HepG2 (cell line): ENCODE measurements around the gene TMEM98. TPM values are rescaled to one million over a fixed set of nuclear protein-coding genes. Genes with fewer than 3 reads are reported as not detected.

ENCODE experiments used
- ATAC-seq: fragments of 200-7000 bp; cut with Tn5 transposase; 3 replicates; pipeline ENCODE4 v1.9.1; 2020; ENCODE audit warnings: mild to moderate bottlenecking, moderate library complexity
- BruUV-seq: library from RNA; stranded (reverse); fragments of 400-500 nt; replicated peaks from 2 replicates; lab custom pipeline; 2021; lab: Mats Ljungman, UMichigan
- CTCF ChIA-PET: fragments of 300-600 bp; formaldehyde crosslinking; extraction: SDS; loops from one replicate; lab custom pipeline; 2021; ENCODE audit warnings: low total read pairs, inconsistent platforms, low intra/inter-chr PET ratio; lab: Yijun Ruan, JAX
- POLR2A ChIA-PET: fragments of 350-600 bp; sonication (Branson Sonifier 250); formaldehyde crosslinking; loops from one replicate; lab custom pipeline; 2020; ENCODE audit warnings: antibody characterized with exemption, inconsistent platforms; lab: Yijun Ruan, JAX
- DNase-seq: peaks from one replicate; pipeline ENCODE4 v3.0.0-alpha.2; 2015; ENCODE audit warnings: low spot score
- FAIRE-seq: peaks from 3 replicates; lab custom pipeline; 2011; peaks lifted over from hg19 to GRCh38; lab: Jason Lieb, UNC
- H2AFZ ChIP-seq: one replicate; pipeline ENCODE4 v1.6.1; 2011; ENCODE audit warnings: low read length, inconsistent platforms
- H3K27ac ChIP-seq: fragments of 300-600 bp; 3 replicates; pipeline ENCODE4 v1.8.0; 2011; ENCODE audit warnings: mixed run types, mild to moderate bottlenecking, mixed read lengths, low read length, inconsistent platforms; ENCODE audit not compliant: insufficient read depth; ENCODE audit errors: extremely low read length
- H3K27me3 ChIP-seq, 2 experiments: fragments of 200-600 bp in 1 of 2; 2 replicates in 1 of 2; 3 replicates in 1 of 2; pipeline versions ENCODE4 v1.6.0 to v1.8.0; 2011; ENCODE audit warnings: low read length in 2 of 2, mild to moderate bottlenecking in 2 of 2, moderate library complexity in 2 of 2, inconsistent platforms in 1 of 2; ENCODE audit not compliant: insufficient read depth in 2 of 2, control insufficient read depth in 1 of 2
- H3K36me3 ChIP-seq, 2 experiments: fragments of 200-600 bp in 1 of 2; replicated peaks in 1 of 2; 2 replicates in 1 of 2; 3 replicates in 1 of 2; pipeline versions ENCODE4 v1.5.1 to v1.8.0; 2011; ENCODE audit warnings: low read length in 2 of 2, inconsistent platforms in 1 of 2; ENCODE audit not compliant: insufficient read depth in 2 of 2, control insufficient read depth in 1 of 2
- H3K4me1 ChIP-seq: 2 replicates; pipeline ENCODE4 v1.5.1; 2012; ENCODE audit warnings: low read length, inconsistent platforms; ENCODE audit not compliant: insufficient read depth
- H3K4me2 ChIP-seq: 2 replicates; pipeline ENCODE4 v1.6.0; 2011; ENCODE audit warnings: low read depth, low read length, inconsistent platforms
- H3K4me3 ChIP-seq, 3 experiments: fragments of 200-600 bp in 1 of 3; sonication (generic), shearing (Covaris generic) in 1 of 3; replicated peaks in 1 of 3; 2 replicates each; pipeline ENCODE4 v1.5.1; 2011 to 2016; ENCODE audit warnings: low read length in 3 of 3, inconsistent platforms in 2 of 3, low read depth in 2 of 3, mild to moderate bottlenecking in 2 of 3, control low read depth in 1 of 3, mixed read lengths in 1 of 3; ENCODE audit not compliant: insufficient read depth in 1 of 3
- H3K79me2 ChIP-seq: one replicate; pipeline ENCODE4 v1.6.1; 2011; ENCODE audit warnings: low read length, inconsistent platforms; ENCODE audit not compliant: insufficient read depth
- H3K9ac ChIP-seq: 2 replicates; pipeline ENCODE4 v1.6.0; 2011; ENCODE audit warnings: mild to moderate bottlenecking, low read depth, low read length, inconsistent platforms; ENCODE audit not compliant: insufficient read depth
- H3K9me3 ChIP-seq: 2 replicates; pipeline ENCODE4 v1.5.1; 2012; ENCODE audit warnings: mild to moderate bottlenecking, low read length
- H4K20me1 ChIP-seq: 2 replicates; pipeline ENCODE4 v1.6.0; 2011; ENCODE audit warnings: inconsistent platforms, mild to moderate bottlenecking, low read length, moderate library complexity; ENCODE audit not compliant: insufficient read depth
- ASH2L ChIP-seq: fragments of 300-600, 200-600 bp; sonication (generic); IDR thresholded peaks from 2 replicates; pipeline ENCODE4 v1.7.0; 2017; ENCODE audit warnings: low read depth, mild to moderate bottlenecking, moderate library complexity, mixed read lengths, low read length; ENCODE audit not compliant: insufficient read length
- DNMT3B ChIP-seq: conservative IDR thresholded peaks from 2 replicates; pipeline ENCODE4 v1.6.1; 2016; ENCODE audit warnings: missing biosample characterization, control low read depth
- ETV5 ChIP-seq: IDR thresholded peaks from 2 replicates; pipeline ENCODE4 v1.6.1; 2018; ENCODE audit warnings: missing biosample characterization, missing genetic modification reagents, inconsistent platforms, borderline replicate concordance
- GLI4 ChIP-seq: sonication (generic); formaldehyde crosslinking; IDR thresholded peaks from 2 replicates; pipeline ENCODE4 v1.5.1; 2020; ENCODE audit warnings: missing genetic modification reagents, mild to moderate bottlenecking, moderate library complexity, borderline replicate concordance
- HIVEP1 ChIP-seq: sonication (generic); formaldehyde crosslinking; IDR thresholded peaks from 2 replicates; pipeline ENCODE4 v1.4.0; 2020; ENCODE audit warnings: mild to moderate bottlenecking, missing genetic modification reagents
- HMG20A ChIP-seq: IDR thresholded peaks from 2 replicates; pipeline ENCODE4 v1.6.1; 2016; ENCODE audit warnings: borderline replicate concordance
- HNF4A ChIP-seq: sonication (generic); formaldehyde crosslinking; IDR thresholded peaks from 2 replicates; pipeline ENCODE4 v1.4.0; 2020; ENCODE audit warnings: missing genetic modification reagents
- IRF9 ChIP-seq: sonication (generic); formaldehyde crosslinking; IDR thresholded peaks from 2 replicates; pipeline ENCODE4 v1.8.0; 2022; ENCODE audit warnings: missing genetic modification reagents, mild to moderate bottlenecking, borderline replicate concordance
- KLF15 ChIP-seq: sonication (generic); formaldehyde crosslinking; IDR thresholded peaks from 2 replicates; pipeline ENCODE4 v1.8.1; 2023; ENCODE audit warnings: borderline replicate concordance, mild to moderate bottlenecking, inconsistent platforms, missing genetic modification reagents, mixed read lengths
- SATB2 ChIP-seq: sonication (generic); formaldehyde crosslinking; IDR thresholded peaks from 2 replicates; pipeline ENCODE4 v1.5.0; 2020; ENCODE audit warnings: missing genetic modification reagents
- SOX6 ChIP-seq, 2 experiments: fragments of 450-650 bp in 1 of 2; sonication (generic) in 1 of 2; formaldehyde crosslinking in 1 of 2; IDR thresholded peaks; 2 replicates each; pipeline versions ENCODE4 v1.4.0 to v1.6.1; 2017 to 2020; ENCODE audit warnings: antibody characterized with exemption in 1 of 2, mild to moderate bottlenecking in 1 of 2, missing genetic modification reagents in 1 of 2
- ZBTB14 ChIP-seq: sonication (generic); formaldehyde crosslinking; IDR thresholded peaks from 2 replicates; pipeline ENCODE4 v1.4.0; 2020; ENCODE audit warnings: missing genetic modification reagents
- ZNF124 ChIP-seq: sonication (generic); formaldehyde crosslinking; IDR thresholded peaks from 2 replicates; pipeline ENCODE4 v1.4.0; 2020; ENCODE audit warnings: missing genetic modification reagents
- ZNF343 ChIP-seq: sonication (generic); formaldehyde crosslinking; IDR thresholded peaks from 2 replicates; pipeline ENCODE4 v1.4.0; 2020; ENCODE audit warnings: mild to moderate bottlenecking, missing genetic modification reagents
- ZNF367 ChIP-seq: sonication (generic); formaldehyde crosslinking; IDR thresholded peaks from 2 replicates; pipeline ENCODE4 v1.4.0; 2020; ENCODE audit warnings: missing genetic modification reagents, borderline replicate concordance
- ZNF576 ChIP-seq: sonication (generic); formaldehyde crosslinking; IDR thresholded peaks from 2 replicates; pipeline ENCODE4 v1.4.0; 2020; ENCODE audit warnings: mild to moderate bottlenecking, missing genetic modification reagents
- ZNF713 ChIP-seq: sonication (generic); formaldehyde crosslinking; IDR thresholded peaks from 2 replicates; pipeline ENCODE4 v1.4.0; 2020; ENCODE audit warnings: mild to moderate bottlenecking, missing genetic modification reagents
- ZSCAN25 ChIP-seq: sonication (generic); formaldehyde crosslinking; IDR thresholded peaks from 2 replicates; pipeline ENCODE4 v1.8.0; 2022; ENCODE audit warnings: mild to moderate bottlenecking, missing genetic modification reagents
- WGBS: methylation state at CpG from one replicate; pipeline ENCODE4 v1.1.6; 2017; ENCODE audit warnings: low lambda C conversion rate; 5-methylcytosine and 5-hydroxymethylcytosine counted together
- in situ Hi-C: cut with HindIII; loops from 2 replicates; pipeline ENCODE4 v1.10.0; 2017; ENCODE audit warnings: low pct_unique_long_range_greater_than_20kb; ENCODE audit not compliant: extremely low pct_ligation_motif_present
- intact Hi-C: fragments of 100-400 bp; cut with micrococcal nuclease; formaldehyde crosslinking; loops from one replicate; pipeline ENCODE4 v1.10.0; 2022; ENCODE audit not compliant: unreplicated experiment
- polyA plus RNA-seq, 8 experiments: library from polyadenylated mRNA; depleted of rRNA in 3 of 8; stranded (reverse) in 7 of 8; unstranded in 1 of 8; fragments of >200 nt; fragmentation: Illumina TruSeq in 4 of 8; extraction: Trizol in 4 of 8; gene quantifications; 2 replicates each; pipeline versions ENCODE4 v1.2.1 to v1.2.3, GENCODE V29; 2011 to 2016; ENCODE audit warnings: low read depth in 4 of 8, missing spikeins in 1 of 8, mixed read lengths in 1 of 8; ENCODE audit not compliant: insufficient read depth in 1 of 8
- total RNA-seq, 5 experiments: library from RNA; depleted of rRNA; stranded (reverse); fragments of >200 nt; fragmentation: Illumina TruSeq; extraction: Trizol; gene quantifications; 2 replicates each; pipeline ENCODE4 v1.2.3, GENCODE V29; 2016; ENCODE audit warnings: low read depth in 1 of 5

The TMEM98 gene
- total and polyA plus RNA-seq, 2 of the 13 experiments (the other 11 are each of a cell fraction or from before 2014, with no cell fraction given), result 103 to 175 TPM

- WGBS, result 49% methylated on average over 7 of the region's 14 CpGs
- intact Hi-C loops, result loop anchor here (1.0 kb wide), 1 partner anchor 154 kb away; no protein-coding TSS in a partner anchor
- ATAC-seq (peak; percentile 94), DNase-seq (peak; percentile 59), FAIRE-seq (peak; percentile 67)
- Histone ChIP-seq H3K4me1 (peaks cover 11% of the 10 kb centered on the region), H3K4me3 (no peak overlapping the region), H2AFZ (no peak overlapping the region), H3K9ac (peak overlapping the region; percentile 46; the same call in 1 of the 2 replicates), H3K36me3 (peaks cover 16 to 57% of the 10 kb centered on the region in 2 experiments), H4K20me1 (no peaks in the 10 kb centered on the region), H3K4me2 (peak overlapping the region; percentile 19; the same call in 1 of the 2 replicates), H3K27ac (peak overlapping the region; percentile 66), H3K27me3 (no peaks in the 10 kb centered on the region), H3K9me3 (no peaks in the 10 kb centered on the region), H3K79me2 (no peaks in the 10 kb centered on the region)
- POLR2A ChIA-PET, result interaction anchor here (0.8 to 1.6 kb wide), 2 partner anchors 9 to 10 kb away, joined by 4 to 5 read pairs; partner anchors contain the start of gene TMEM98
- CTCF ChIA-PET, result interaction anchor here (1.2 to 1.5 kb wide), 3 partner anchors 60 to 153 kb away, joined by 3 to 14 read pairs (median 5); partner anchors contain the start of gene MYO1D
- in situ Hi-C loops, result no loop called here
- BruUV-seq, result no TSS peak
- TF ChIP-seq ZNF576 (CRISPR knock-in tag), result 0 out of 2 replicates have a peak, but pooled peaks have one; percentile 22
- no peak for TF ChIP-seq SATB2
- TF ChIP-seq ZNF367 (CRISPR knock-in tag), result no peak
- TF ChIP-seq GLI4 (CRISPR knock-in tag), result no peak
- no peak for TF ChIP-seq HNF4A
- TF ChIP-seq IRF9 (CRISPR knock-in tag), result 0 out of 2 replicates have a peak, but pooled peaks have one; percentile 38
- no peak for TF ChIP-seq SOX6 (IDR thresholded peaks at IDR 0.05)
- 0 out of 2 replicates have a peak, but pooled peaks have one; percentile 24 for TF ChIP-seq SOX6 (CRISPR knock-in tag; IDR thresholded peaks at IDR 0.05)
- no peak for TF ChIP-seq HIVEP1 (CRISPR knock-in tag)
- TF ChIP-seq ZBTB14, result 0 out of 2 replicates have a peak, but pooled peaks have one; percentile 29
- no peak for TF ChIP-seq ASH2L
- no peak for TF ChIP-seq ZNF343 (CRISPR knock-in tag)
- peak; percentile 39; the same call in 1 of the 2 replicates for TF ChIP-seq ETV5 (CRISPR knock-in tag)
- no peak for TF ChIP-seq DNMT3B (CRISPR knock-in tag)
- no peak for TF ChIP-seq ZNF713
- no peak for TF ChIP-seq KLF15
- TF ChIP-seq HMG20A (CRISPR knock-in tag), result no peak
- no peak for TF ChIP-seq ZSCAN25
- 0 out of 2 replicates have a peak, but pooled peaks have one; percentile 27 for TF ChIP-seq ZNF124 (CRISPR knock-in tag)
Observed at GRCh38 chr17:32936894-32937500, 9.0 kb downstream of the TMEM98 start.
